GM10248 (cell line): Measurements from ENCODE around the gene ARVCF.

ENCODE experiments used
- CTCF ChIA-PET: fragments of 300-600 bp; sonication (Branson Sonifier 250); formaldehyde crosslinking; extraction: SDS; loops from one replicate; lab custom pipeline; 2021; ENCODE audit warnings: antibody characterized with exemption; lab: Yijun Ruan, JAX
- POLR2A ChIA-PET: fragments of 350-650 bp; sonication (Branson Sonifier 250); formaldehyde crosslinking; extraction: SDS; loops from one replicate; lab custom pipeline; 2020; ENCODE audit warnings: antibody characterized with exemption; lab: Yijun Ruan, JAX
- DNase-seq: peaks from one replicate; pipeline ENCODE4 v3.0.0; 2012; ENCODE audit errors: extremely low spot score
- CTCF ChIP-seq: IDR thresholded peaks from 2 replicates; pipeline ENCODE4 v1.5.1; 2012; ENCODE audit warnings: mild to moderate bottlenecking, low read depth; ENCODE audit errors: extremely low read depth, missing control alignments, control extremely low read depth

ARVCF gene

GRCh38 chr22:20056696-20057386 is 40.2 kb upstream of the ARVCF start:
- no peak for TF ChIP-seq CTCF
- ChIA-PET CTCF (no interaction called here), POLR2A (no interaction called here)
- no peak for DNase-seq

DNA sequence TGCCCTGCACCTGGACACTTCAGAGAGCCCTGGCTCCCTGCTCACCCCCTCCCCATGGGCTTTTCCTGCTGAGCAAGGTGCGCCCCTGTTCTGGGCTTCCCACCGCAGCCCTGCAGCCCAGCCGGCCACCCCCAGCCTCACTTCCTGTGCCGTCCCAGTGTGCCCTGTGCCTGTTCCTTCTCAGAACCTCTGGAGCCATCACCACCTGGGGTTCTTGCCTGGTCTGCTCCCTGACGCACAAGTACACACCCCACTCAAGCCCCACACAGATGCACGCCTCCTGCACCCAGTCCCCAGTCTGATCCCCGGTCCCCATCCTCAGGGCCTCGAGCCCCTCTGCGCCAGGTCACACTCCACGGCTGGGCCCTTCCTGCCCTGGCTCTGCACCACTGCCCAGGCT is 39.5 kb upstream of the ARVCF start:
- POLR2A ChIA-PET: no interaction called here
- no peak for TF ChIP-seq CTCF
- no peak for DNase-seq
- CTCF ChIA-PET: no interaction called here

DNA sequence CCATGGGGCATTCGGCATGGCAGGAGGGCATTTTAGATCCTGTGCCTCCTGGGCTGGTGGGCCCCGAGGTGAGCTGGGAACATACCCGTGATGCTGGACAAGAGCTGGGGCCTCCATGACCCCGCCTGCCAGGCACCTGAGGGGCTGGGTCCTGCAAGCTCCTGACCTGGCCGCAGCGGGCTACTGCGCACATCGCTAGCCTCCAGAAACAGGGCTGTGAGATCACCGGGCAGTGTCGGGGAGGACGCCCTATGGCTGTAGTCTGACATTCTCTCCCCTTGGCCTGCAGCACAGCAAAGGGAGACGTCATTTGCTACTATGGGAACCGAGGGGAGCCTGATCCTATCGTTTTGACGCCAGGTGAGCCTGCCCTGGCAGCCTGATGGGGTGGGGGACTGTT is 39.0 kb upstream of the ARVCF start:
- POLR2A ChIA-PET: no interaction called here
- no peak for TF ChIP-seq CTCF
- DNase-seq: no peak
- CTCF ChIA-PET: no interaction called here

GRCh38 chr22:20055144-20055543 is 38.5 kb upstream of the ARVCF start:
- ChIA-PET CTCF (no interaction called here), POLR2A (no interaction called here)
- DNase-seq: no peak
- no peak for TF ChIP-seq CTCF

GRCh38 chr22:20054485-20054884 is 37.9 kb upstream of the ARVCF start:
- POLR2A ChIA-PET: no interaction called here
- DNase-seq: no peak
- no peak for TF ChIP-seq CTCF
- CTCF ChIA-PET: no interaction called here

DNA sequence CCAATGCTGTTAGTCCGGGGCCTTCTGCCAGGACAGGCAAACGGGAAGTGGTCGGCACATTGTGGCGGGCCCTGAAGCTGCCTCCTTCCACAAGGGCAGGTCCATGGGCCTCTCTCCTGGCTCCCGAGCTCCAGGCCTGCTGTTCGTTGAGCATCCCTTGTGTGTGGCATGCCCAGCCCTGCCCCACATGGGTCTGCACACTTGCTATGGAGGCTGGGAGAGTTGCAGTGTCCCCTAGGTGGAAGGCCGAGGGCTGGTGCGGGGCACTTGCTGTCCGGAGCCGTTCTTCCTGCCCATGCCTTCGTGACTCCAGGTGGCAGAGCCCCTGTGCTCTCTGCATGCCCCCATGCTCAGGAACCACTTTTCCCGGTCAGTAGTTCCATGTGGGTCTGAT is 37.4 kb upstream of the ARVCF start:
- CTCF ChIA-PET: no interaction called here
- POLR2A ChIA-PET: no interaction called here
- TF ChIP-seq CTCF: no peak
- DNase-seq: no peak
